Smooth muscle cell (in vitro differentiated cells): ENCODE measurements around the gene PTPN11. TPM values are rescaled to one million over a fixed set of nuclear protein-coding genes. Genes with fewer than 3 reads are reported as not detected.

Source experiments
- DNase-seq: peaks from one replicate; lab custom pipeline; 2025; ENCODE audit not compliant: unreplicated experiment; lab: John Stamatoyannopoulos, UW
- H2AFZ ChIP-seq: fragments of 200-600 bp; sonication (generic); 2 replicates; pipeline ENCODE4 v1.6.0; 2016; ENCODE audit warnings: antibody characterized with exemption, low read depth, mild to moderate bottlenecking
- H3F3A ChIP-seq: fragments of 200-600 bp; sonication (generic); 2 replicates; pipeline ENCODE4 v1.6.0; 2017; ENCODE audit warnings: antibody characterized with exemption, low read depth
- H3K27ac ChIP-seq: fragments of 200-600 bp; sonication (generic); 2 replicates; pipeline ENCODE4 v1.5.1; 2016; ENCODE audit warnings: low read depth, mild to moderate bottlenecking
- H3K27me3 ChIP-seq: fragments of 200-600 bp; sonication (generic); 2 replicates; pipeline ENCODE4 v1.6.1; 2016; ENCODE audit warnings: low read depth, mild to moderate bottlenecking
- H3K36me3 ChIP-seq: fragments of 200-600 bp; sonication (generic); 2 replicates; pipeline ENCODE4 v1.5.1; 2016; ENCODE audit warnings: low read depth
- H3K4me1 ChIP-seq: fragments of 200-600 bp; sonication (generic); 2 replicates; pipeline ENCODE4 v1.5.1; 2016; ENCODE audit warnings: low read depth
- H3K4me2 ChIP-seq: fragments of 200-600 bp; sonication (generic); 2 replicates; pipeline ENCODE4 v1.6.0; 2016; ENCODE audit warnings: mild to moderate bottlenecking
- H3K4me3 ChIP-seq: fragments of 200-600 bp; sonication (generic); 2 replicates; pipeline ENCODE4 v1.5.1; 2016; ENCODE audit warnings: mild to moderate bottlenecking
- H3K79me2 ChIP-seq: fragments of 200-600 bp; sonication (generic); 2 replicates; pipeline ENCODE4 v1.6.0; 2016; ENCODE audit warnings: low read depth, mild to moderate bottlenecking
- H3K9ac ChIP-seq: fragments of 200-600 bp; sonication (generic); 2 replicates; pipeline ENCODE4 v1.6.0; 2016; ENCODE audit warnings: low read depth
- H3K9me3 ChIP-seq: fragments of 200-600 bp; sonication (generic); replicated peaks from 2 replicates; pipeline ENCODE4 v1.5.1; 2016; ENCODE audit warnings: low read depth
- H4K20me1 ChIP-seq: fragments of 200-600 bp; sonication (generic); 2 replicates; pipeline ENCODE4 v1.6.0; 2016; ENCODE audit warnings: low read depth
- CTCF ChIP-seq: fragments of 200-600 bp; sonication (generic); IDR thresholded peaks from 2 replicates; pipeline ENCODE4 v1.5.1; 2017; ENCODE audit warnings: borderline replicate concordance, mild to moderate bottlenecking, antibody characterized with exemption; ENCODE audit not compliant: insufficient read depth, poor library complexity, severe bottlenecking
- WGBS: methylation state at CpG from one replicate; pipeline ENCODE4 v1.1.7; 2016; ENCODE audit warnings: low lambda C conversion rate; 5-methylcytosine and 5-hydroxymethylcytosine counted together
- polyA plus RNA-seq: library from polyadenylated mRNA; unstranded; fragments of >200 nt; fragmentation: Nextera tagmentation; extraction: Ambion mirVana; gene quantifications from 2 replicates; pipeline ENCODE4 v1.2.1, GENCODE V29; 2016
- total RNA-seq: library from RNA; depleted of rRNA; stranded (reverse); fragments of >200 nt; gene quantifications from 2 replicates; pipeline ENCODE4 v1.2.3, GENCODE V29; 2014

The PTPN11 gene
- total and polyA plus RNA-seq, 2 experiments from 2014 or later: 44.6 to 77.2 TPM

GRCh38 chr12:112543751-112544150, 125.0 kb downstream of the PTPN11 start:
- Histone ChIP-seq H2AFZ (no peak overlapping the region), H3K4me3 (no peak overlapping the region), H4K20me1 (no peaks in the 10 kb centered on the region), H3K9ac (no peak overlapping the region), H3F3A (no peaks in the 10 kb centered on the region), H3K4me1 (no peaks in the 10 kb centered on the region), H3K79me2 (no peaks in the 10 kb centered on the region), H3K9me3 (no peaks in the 10 kb centered on the region), H3K27me3 (no peaks in the 10 kb centered on the region), H3K4me2 (no peak overlapping the region), H3K27ac (no peak overlapping the region), H3K36me3 (no peaks in the 10 kb centered on the region)
- TF ChIP-seq CTCF: no peak
- DNase-seq: no peak
- WGBS: 79% methylated on average over 4 of the region's 4 CpGs

- no peak for TF ChIP-seq CTCF
These were observed 127.6 kb downstream of the PTPN11 start for GRCh38 chr12:112546339-112546738.

GRCh38 chr12:112546996-112547395, 128.2 kb downstream of the PTPN11 start:
- H3K36me3 ChIP-seq: no peaks in the 10 kb centered on the region
- H3K4me1 ChIP-seq: no peaks in the 10 kb centered on the region
- no peak overlapping the region for H3K4me2 ChIP-seq
- no peaks in the 10 kb centered on the region for H3K79me2 ChIP-seq
- no peaks in the 10 kb centered on the region for H4K20me1 ChIP-seq
- no peaks in the 10 kb centered on the region for H3F3A ChIP-seq
- no peaks in the 10 kb centered on the region for H3K9me3 ChIP-seq
- no peak overlapping the region for H3K4me3 ChIP-seq
- no peak overlapping the region for H3K9ac ChIP-seq
- no peak overlapping the region for H2AFZ ChIP-seq
- no peak overlapping the region for H3K27ac ChIP-seq
- TF ChIP-seq CTCF: no peak
- H3K27me3 ChIP-seq: no peaks in the 10 kb centered on the region
- no peak for DNase-seq
- 63% methylated on average over 2 of the region's 2 CpGs for WGBS

More at GRCh38 chr12:112546339-112546738, 127.6 kb downstream of the PTPN11 start:
- Histone ChIP-seq H3K36me3 (no peaks in the 10 kb centered on the region), H3K4me1 (no peaks in the 10 kb centered on the region), H2AFZ (no peak overlapping the region), H3K4me2 (no peak overlapping the region), H3K9ac (no peak overlapping the region), H3F3A (no peaks in the 10 kb centered on the region), H3K9me3 (no peaks in the 10 kb centered on the region), H3K79me2 (no peaks in the 10 kb centered on the region), H3K27me3 (no peaks in the 10 kb centered on the region), H3K27ac (no peak overlapping the region), H3K4me3 (no peak overlapping the region), H4K20me1 (no peaks in the 10 kb centered on the region)
- WGBS: 96% methylated on average over 6 of the region's 6 CpGs
- DNase-seq: no peak

- WGBS: 87% methylated on average over 5 of the region's 5 CpGs
- Histone ChIP-seq H3K4me3 (no peak overlapping the region), H4K20me1 (no peaks in the 10 kb centered on the region)
These were observed 130.3 kb downstream of the PTPN11 start for GRCh38 chr12:112549031-112549430.

More at GRCh38 chr12:112549031-112549430, 130.3 kb downstream of the PTPN11 start:
- no peaks in the 10 kb centered on the region for H3K4me1 ChIP-seq
- no peaks in the 10 kb centered on the region for H3K36me3 ChIP-seq
- no peaks in the 10 kb centered on the region for H3F3A ChIP-seq
- no peak overlapping the region for H2AFZ ChIP-seq
- H3K9ac ChIP-seq: no peak overlapping the region
- H3K27ac ChIP-seq: no peak overlapping the region
- no peaks in the 10 kb centered on the region for H3K27me3 ChIP-seq
- TF ChIP-seq CTCF: no peak
- no peak overlapping the region for H3K4me2 ChIP-seq
- no peaks in the 10 kb centered on the region for H3K9me3 ChIP-seq
- no peaks in the 10 kb centered on the region for H3K79me2 ChIP-seq
- DNase-seq: no peak
